ENCODE measurements around the gene AJUBA.

DNA sequence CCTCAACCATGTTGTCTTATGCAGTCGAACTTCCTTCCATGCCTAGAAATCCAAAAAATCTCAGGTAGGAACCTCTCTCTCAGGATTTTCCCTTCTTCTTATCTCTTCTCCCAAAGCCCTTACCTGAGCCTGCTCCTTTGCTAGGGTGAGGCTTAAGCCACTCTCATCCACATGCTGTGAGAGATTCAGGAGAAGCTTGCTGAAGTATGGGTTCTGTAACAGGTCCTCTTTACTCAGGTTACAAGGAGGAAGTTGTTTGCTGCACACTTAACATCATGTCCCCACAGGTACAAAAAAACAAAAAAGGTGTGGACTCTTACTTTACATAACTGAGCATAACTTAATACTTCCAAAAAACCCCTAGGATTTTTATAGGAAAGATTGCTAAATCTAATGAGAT lies 29.9 kb downstream of the AJUBA start:
- no peak for TF ChIP-seq EZH2 (IDR thresholded peaks at IDR 0.05; ENCODE audit: insufficient read depth, poor library complexity, severe bottlenecking)
- TF ChIP-seq EZH2phosphoT487 (IDR thresholded peaks at IDR 0.05; ENCODE audit: insufficient read depth, low read depth): no peak

Data from GM23248 (cell line).